Stimulated activated CD8-positive, alpha-beta memory T cell treated with anti-CD3 and anti-CD28 coated beads, Interleukin-12 subunit alpha, Interleukin-12 subunit beta, amount 100 ng/mL, for 4 hours (primary cell): ENCODE measurements around the gene PNPT1.
A peak's percentile ranks its signal among the peaks of the same experiment; 100 is the strongest.
"Not testable (repeated sequence)": the region's sequence is repeated elsewhere in the genome, so short reads cannot be mapped to it uniquely, and the experiment has no call there.

Experiments
- DNase-seq: peaks from one replicate; pipeline ENCODE4 v3.0.0-alpha.2; 2020; ENCODE audit warnings: low read depth

Gene PNPT1

GRCh38 chr2:55693181-55694125, at the start of gene PNPT1:
Gene PNPT1 (minus strand): TSS chr2:55693844. CDS start chr2:55693823, 21 bp downstream.
- peak; percentile 87 for DNase-seq

- DNase-seq = no peak
These were observed 49.4 kb upstream of the PNPT1 start for GRCh38 chr2:55742996-55743395.

- DNase-seq = not testable (repeated sequence)
These were observed 42.4 kb upstream of the PNPT1 start for GRCh38 chr2:55736019-55736536.

GRCh38 chr2:55734726-55735125, 41.1 kb upstream of the PNPT1 start:
- no peak for DNase-seq

- no peak for DNase-seq
These were observed 39.7 kb upstream of the PNPT1 start for GRCh38 chr2:55733335-55733734.

GRCh38 chr2:55732854-55733253, 39.2 kb upstream of the PNPT1 start:
- no peak for DNase-seq

- no peak for DNase-seq
These were observed 35.6 kb upstream of the PNPT1 start for GRCh38 chr2:55729136-55729685.

GRCh38 chr2:55721596-55722215, 28.1 kb upstream of the PNPT1 start:
- DNase-seq = no peak

GRCh38 chr2:55720417-55720816, 26.8 kb upstream of the PNPT1 start:
- no peak for DNase-seq

GRCh38 chr2:55719852-55720251, 26.2 kb upstream of the PNPT1 start:
- DNase-seq = no peak

- no peak for DNase-seq
These were observed 24.7 kb upstream of the PNPT1 start for GRCh38 chr2:55718165-55719008.

GRCh38 chr2:55715626-55716025, 22.0 kb upstream of the PNPT1 start:
- DNase-seq = no peak

- not testable (repeated sequence) for DNase-seq
These were observed 21.5 kb upstream of the PNPT1 start for GRCh38 chr2:55715178-55715577.

GRCh38 chr2:55712477-55713060, 18.9 kb upstream of the PNPT1 start:
- DNase-seq = no peak

- DNase-seq = no peak
These were observed 16.4 kb upstream of the PNPT1 start for GRCh38 chr2:55710025-55710424.

- no peak for DNase-seq
These were observed 14.1 kb upstream of the PNPT1 start for GRCh38 chr2:55707751-55708150.

GRCh38 chr2:55706258-55706657, 12.6 kb upstream of the PNPT1 start:
- not testable (repeated sequence) for DNase-seq

- DNase-seq = no peak
These were observed 11.5 kb upstream of the PNPT1 start for GRCh38 chr2:55705027-55705653.

- no peak for DNase-seq
These were observed 9.7 kb upstream of the PNPT1 start for GRCh38 chr2:55703350-55703749.

- DNase-seq = not testable (repeated sequence)
These were observed 904 bp downstream of the PNPT1 start for GRCh38 chr2:55692740-55693139.

GRCh38 chr2:55672630-55673029, 21.0 kb downstream of the PNPT1 start:
- no peak for DNase-seq
